GM12892 (cell line): ENCODE measurements around the gene ATP2B2.

Experiments
- POLR2A ChIP-seq: IDR thresholded peaks from 2 replicates; pipeline ENCODE4 v1.6.1; 2011; ENCODE audit warnings: low read depth, low read length, control low read depth
- POLR2AphosphoS5 ChIP-seq: IDR thresholded peaks from 2 replicates; pipeline ENCODE4 v1.6.1; 2011; ENCODE audit warnings: low read depth, low read length, control low read depth
- TAF1 ChIP-seq: IDR thresholded peaks from 2 replicates; pipeline ENCODE4 v1.6.1; 2011; ENCODE audit warnings: low read depth, mild to moderate bottlenecking, control low read depth, low read length, borderline replicate concordance

DNA sequence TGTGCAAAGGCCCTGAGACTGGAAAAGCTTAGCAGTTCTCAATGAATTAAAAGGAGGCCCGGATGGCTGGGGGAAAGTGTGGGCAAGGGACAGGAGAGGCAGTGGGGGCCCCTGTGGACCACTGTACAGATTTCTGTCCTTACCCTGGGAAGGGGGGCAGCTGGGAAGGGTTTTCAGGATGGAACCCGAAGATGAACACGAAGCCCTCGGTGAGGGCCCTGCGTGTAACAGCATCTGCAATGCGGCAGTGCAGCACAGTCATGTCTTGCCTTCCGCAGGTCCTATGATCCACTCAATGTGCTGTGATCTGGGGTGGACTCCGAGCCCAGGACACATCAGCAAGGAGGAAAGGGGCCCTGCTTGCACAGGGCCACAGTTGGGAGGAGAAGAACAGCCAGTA, 7.9 kb upstream of the ATP2B2 start:
- no peak for TF ChIP-seq POLR2A
- no peak for TF ChIP-seq POLR2AphosphoS5
- TF ChIP-seq TAF1 = no peak
